Nephron progenitor cell (in vitro differentiated cells): ENCODE results near the gene CCR3.

ENCODE experiments used
- DNase-seq: peaks from one replicate; pipeline ENCODE4 v3.0.0; 2021
- H3K27ac Mint-ChIP-seq: 2 replicates; pipeline ENCODE4 v1.8.0; 2021; ENCODE audit warnings: mild to moderate bottlenecking, moderate library complexity, mixed read lengths
- H3K27me3 Mint-ChIP-seq: 2 replicates; pipeline ENCODE4 v1.8.0; 2021; ENCODE audit warnings: mild to moderate bottlenecking, low read depth, mixed read lengths; ENCODE audit not compliant: poor library complexity
- H3K36me3 Mint-ChIP-seq: 2 replicates; pipeline ENCODE4 v1.8.0; 2021; ENCODE audit warnings: low read depth, mixed read lengths
- H3K4me1 Mint-ChIP-seq: 2 replicates; pipeline ENCODE4 v1.8.0; 2021; ENCODE audit warnings: mixed read lengths
- H3K4me3 Mint-ChIP-seq: 2 replicates; pipeline ENCODE4 v1.8.0; 2021; ENCODE audit warnings: mild to moderate bottlenecking, moderate library complexity, mixed read lengths
- H3K9me3 Mint-ChIP-seq: 2 replicates; pipeline ENCODE4 v1.8.0; 2021; ENCODE audit warnings: mild to moderate bottlenecking, moderate library complexity, mixed read lengths
- CTCF ChIP-seq: fragments of 200-600 bp; sonication (generic); IDR thresholded peaks from 2 replicates; pipeline ENCODE4 v1.5.0; 2021; ENCODE audit warnings: antibody characterized with exemption

Gene CCR3

GRCh38 chr3:46297658-46298423, 55.6 kb downstream of the CCR3 start:
- H3K27ac Mint-ChIP-seq = no peak overlapping the region
- DNase-seq = no peak
- H3K36me3 Mint-ChIP-seq = no peaks in the 10 kb centered on the region
- H3K4me1 Mint-ChIP-seq = peaks cover 11% of the 10 kb centered on the region
- H3K27me3 Mint-ChIP-seq = peaks cover 9% of the 10 kb centered on the region
- H3K9me3 Mint-ChIP-seq = no peaks in the 10 kb centered on the region
- no peak overlapping the region for H3K4me3 Mint-ChIP-seq
- TF ChIP-seq CTCF = no peak

- no peak for DNase-seq
- H3K27me3 Mint-ChIP-seq = peaks cover 6% of the 10 kb centered on the region
- no peaks in the 10 kb centered on the region for H3K36me3 Mint-ChIP-seq
- no peak overlapping the region for H3K27ac Mint-ChIP-seq
- peaks cover 11% of the 10 kb centered on the region for H3K4me1 Mint-ChIP-seq
- no peaks in the 10 kb centered on the region for H3K9me3 Mint-ChIP-seq
- no peak for TF ChIP-seq CTCF
- H3K4me3 Mint-ChIP-seq = no peak overlapping the region
Observed at GRCh38 chr3:46298871-46299607, 56.8 kb downstream of the CCR3 start.

- Mint-ChIP-seq H3K4me1 (peaks cover 11% of the 10 kb centered on the region), H3K4me3 (no peak overlapping the region), H3K27ac (no peak overlapping the region), H3K27me3 (peaks cover 6% of the 10 kb centered on the region), H3K36me3 (no peaks in the 10 kb centered on the region), H3K9me3 (no peaks in the 10 kb centered on the region)
- DNase-seq = no peak
- no peak for TF ChIP-seq CTCF
Observed at GRCh38 chr3:46299608-46300460, 57.6 kb downstream of the CCR3 start.

GRCh38 chr3:46300461-46300789, 58.2 kb downstream of the CCR3 start:
- Mint-ChIP-seq H3K4me3 (no peak overlapping the region), H3K36me3 (no peaks in the 10 kb centered on the region), H3K9me3 (no peaks in the 10 kb centered on the region), H3K4me1 (peaks cover 11% of the 10 kb centered on the region), H3K27me3 (peaks cover 6% of the 10 kb centered on the region), H3K27ac (no peak overlapping the region)
- DNase-seq = no peak
- no peak for TF ChIP-seq CTCF

- no peak for TF ChIP-seq CTCF
- peaks cover 11% of the 10 kb centered on the region for H3K4me1 Mint-ChIP-seq
- no peak overlapping the region for H3K27ac Mint-ChIP-seq
- H3K27me3 Mint-ChIP-seq = peaks cover 6% of the 10 kb centered on the region
- H3K4me3 Mint-ChIP-seq = no peak overlapping the region
- no peak for DNase-seq
- H3K9me3 Mint-ChIP-seq = no peaks in the 10 kb centered on the region
- H3K36me3 Mint-ChIP-seq = no peaks in the 10 kb centered on the region
Observed at GRCh38 chr3:46301122-46301835, 59.0 kb downstream of the CCR3 start.
